H1 (cell line): ENCODE measurements around the gene SMAD7. TPM values are rescaled to one million over a fixed set of nuclear protein-coding genes. Genes with fewer than 3 reads are reported as not detected.

Source experiments
- CTCF ChIA-PET: fragments of 300-600 bp; sonication (Branson Sonifier 250); formaldehyde crosslinking; loops from one replicate; lab custom pipeline; 2021; ENCODE audit not compliant: partially characterized antibody; lab: Charles Lee
- POLR2A ChIA-PET: fragments of 300-600 bp; sonication (Branson Sonifier 250); formaldehyde crosslinking; loops from one replicate; lab custom pipeline; 2021; ENCODE audit warnings: inconsistent platforms; ENCODE audit not compliant: partially characterized antibody; lab: Charles Lee
- DNase-seq, 2 experiments: peaks; one replicate each; pipeline versions ENCODE4 v3.0.0 to v3.0.0-alpha.2; 2010 to 2022; ENCODE audit warnings: low spot score in 2 of 2, low read depth in 1 of 2, mixed read lengths in 1 of 2
- FAIRE-seq: peaks from 2 replicates; lab custom pipeline; 2011; peaks lifted over from hg19 to GRCh38; lab: Jason Lieb, UNC
- H2AFZ ChIP-seq: 2 replicates; pipeline ENCODE4 v1.8.1; 2012; ENCODE audit warnings: low read length, inconsistent platforms
- H2AK5ac ChIP-seq: 2 replicates; pipeline ENCODE4 v1.6.1; 2013; ENCODE audit warnings: low read depth, low read length
- H2BK120ac ChIP-seq: replicated peaks from 2 replicates; pipeline ENCODE3; 2013; ENCODE audit warnings: low read depth, low read length, inconsistent platforms
- H2BK12ac ChIP-seq: 2 replicates; pipeline ENCODE4 v1.6.1; 2013; ENCODE audit warnings: low read depth, low read length
- H2BK15ac ChIP-seq: 2 replicates; pipeline ENCODE4 v1.6.1; 2013; ENCODE audit warnings: low read length
- H2BK20ac ChIP-seq: 2 replicates; pipeline ENCODE4 v1.6.1; 2013; ENCODE audit warnings: low read length
- H2BK5ac ChIP-seq: 2 replicates; pipeline ENCODE4 v1.6.1; 2013; ENCODE audit warnings: low read depth, low read length
- H3K14ac ChIP-seq: 2 replicates; pipeline ENCODE4 v1.6.1; 2013; ENCODE audit warnings: inconsistent platforms; ENCODE audit not compliant: insufficient read length
- H3K18ac ChIP-seq: 2 replicates; pipeline ENCODE4 v1.6.1; 2013; ENCODE audit warnings: low read length; ENCODE audit errors: extremely low read depth
- H3K23ac ChIP-seq: 2 replicates; pipeline ENCODE4 v1.6.1; 2013; ENCODE audit warnings: inconsistent platforms; ENCODE audit not compliant: insufficient read length
- H3K23me2 ChIP-seq: 2 replicates; pipeline ENCODE4 v1.6.1; 2013; ENCODE audit warnings: low read depth, low read length
- H3K27ac ChIP-seq: 2 replicates; pipeline ENCODE4 v1.6.1; 2011; ENCODE audit warnings: low read depth, low read length, inconsistent platforms
- H3K27me3 ChIP-seq, 4 experiments: replicated peaks in 1 of 4; 1 replicate in 1 of 4; 2 replicates in 3 of 4; pipeline versions ENCODE4 v1.6.1 to v1.8.1; 2011 to 2013; ENCODE audit warnings: low read length in 3 of 4, mild to moderate bottlenecking in 3 of 4, inconsistent platforms in 2 of 4, mixed read lengths in 2 of 4, moderate library complexity in 1 of 4; ENCODE audit not compliant: control insufficient read depth in 3 of 4, insufficient read depth in 3 of 4; ENCODE audit errors: extremely low read depth in 1 of 4
- H3K36me3 ChIP-seq, 4 experiments: 2 replicates each; pipeline versions ENCODE4 v1.6.1 to v1.8.1; 2011 to 2013; ENCODE audit warnings: mild to moderate bottlenecking in 4 of 4, low read length in 3 of 4, moderate library complexity in 2 of 4, control low read depth in 1 of 4, inconsistent platforms in 1 of 4; ENCODE audit not compliant: insufficient read depth in 4 of 4, control insufficient read depth in 2 of 4
- H3K4ac ChIP-seq: replicated peaks from 2 replicates; pipeline ENCODE3; 2013; ENCODE audit warnings: low read length, low read depth, mixed read lengths, inconsistent platforms; ENCODE audit not compliant: insufficient read length
- H3K4me1 ChIP-seq, 4 experiments: replicated peaks in 1 of 4; 1 replicate in 1 of 4; 2 replicates in 3 of 4; pipeline versions ENCODE4 v1.6.1 to v1.8.1; 2011 to 2013; ENCODE audit warnings: low read length in 3 of 4, inconsistent platforms in 2 of 4, mixed read lengths in 1 of 4; ENCODE audit not compliant: insufficient read depth in 4 of 4, control insufficient read depth in 3 of 4
- H3K4me2 ChIP-seq, 2 experiments: 2 replicates each; pipeline versions ENCODE4 v1.6.1 to v1.8.1; 2011 to 2013; ENCODE audit warnings: low read depth in 2 of 2, low read length in 2 of 2, control low read depth in 1 of 2, inconsistent platforms in 1 of 2, mild to moderate bottlenecking in 1 of 2; ENCODE audit not compliant: insufficient read depth in 1 of 2
- H3K4me3 ChIP-seq, 4 experiments: fragments of 200-600, 300-600 bp in 1 of 4; sonication (generic), shearing (Covaris generic), sonication (Bioruptor Twin) in 1 of 4; 2 replicates each; pipeline versions ENCODE4 v1.5.1 to v1.8.1; 2011 to 2016; ENCODE audit warnings: low read length in 4 of 4, low read depth in 3 of 4, control low read depth in 2 of 4, inconsistent platforms in 2 of 4, mild to moderate bottlenecking in 2 of 4, mixed read lengths in 1 of 4, moderate library complexity in 1 of 4; ENCODE audit not compliant: insufficient read depth in 2 of 4; ENCODE audit errors: extremely low read depth in 1 of 4
- H3K56ac ChIP-seq: replicated peaks from 2 replicates; pipeline ENCODE3; 2013; ENCODE audit warnings: low read depth, mild to moderate bottlenecking, mixed read lengths, low read length, inconsistent platforms; ENCODE audit not compliant: insufficient read length
- H3K79me1 ChIP-seq: 2 replicates; pipeline ENCODE4 v1.6.1; 2013; ENCODE audit warnings: low read depth, low read length, control low read depth
- H3K79me2 ChIP-seq, 2 experiments: 2 replicates each; pipeline versions ENCODE4 v1.6.1 to v1.8.1; 2012 to 2013; ENCODE audit warnings: low read length in 2 of 2, mild to moderate bottlenecking in 2 of 2, inconsistent platforms in 1 of 2; ENCODE audit not compliant: insufficient read depth in 2 of 2, control insufficient read depth in 1 of 2
- H3K9ac ChIP-seq, 4 experiments: replicated peaks in 1 of 4; 1 replicate in 1 of 4; 2 replicates in 3 of 4; pipeline versions ENCODE4 v1.6.1 to v1.8.1; 2011 to 2013; ENCODE audit warnings: low read depth in 3 of 4, low read length in 3 of 4, control low read depth in 2 of 4, mild to moderate bottlenecking in 2 of 4, moderate library complexity in 2 of 4, inconsistent platforms in 1 of 4; ENCODE audit errors: extremely low read depth in 1 of 4
- H3K9me3 ChIP-seq, 2 experiments: 2 replicates each; pipeline versions ENCODE4 v1.6.1 to v1.8.1; 2012 to 2013; ENCODE audit warnings: mild to moderate bottlenecking in 2 of 2, moderate library complexity in 2 of 2, control low read depth in 1 of 2, inconsistent platforms in 1 of 2, low read depth in 1 of 2, low read length in 1 of 2, mixed read lengths in 1 of 2; ENCODE audit not compliant: insufficient read depth in 2 of 2
- H4K20me1 ChIP-seq, 2 experiments: replicated peaks in 1 of 2; 2 replicates each; pipeline versions ENCODE3 to v1.8.1; 2011 to 2013; ENCODE audit warnings: inconsistent platforms in 2 of 2, low read length in 2 of 2, mild to moderate bottlenecking in 1 of 2; ENCODE audit not compliant: insufficient read depth in 2 of 2, control insufficient read depth in 1 of 2
- H4K5ac ChIP-seq: 2 replicates; pipeline ENCODE4 v1.6.1; 2013; ENCODE audit warnings: low read length, low read depth, mixed read lengths, inconsistent platforms; ENCODE audit not compliant: insufficient read length
- H4K8ac ChIP-seq: 2 replicates; pipeline ENCODE4 v1.8.0; 2013; ENCODE audit warnings: mild to moderate bottlenecking, moderate library complexity, low read length, inconsistent platforms; ENCODE audit not compliant: insufficient read depth; ENCODE audit errors: extremely low read depth
- H4K91ac ChIP-seq: replicated peaks from 2 replicates; pipeline ENCODE3; 2013; ENCODE audit warnings: low read length, mixed read lengths, inconsistent platforms; ENCODE audit not compliant: insufficient read length
- ASH2L ChIP-seq: fragments of 200-600, 300-600 bp; sonication (generic); IDR thresholded peaks from one replicate; pipeline ENCODE4 v1.7.1; 2017; ENCODE audit warnings: low read length
- ATF2 ChIP-seq: IDR thresholded peaks from 2 replicates; pipeline ENCODE4 v1.6.1; 2012; ENCODE audit warnings: low read length, inconsistent platforms
- HDAC6 ChIP-seq: IDR thresholded peaks from one replicate; pipeline ENCODE4 v1.7.1; 2012; ENCODE audit warnings: low read depth, mild to moderate bottlenecking, inconsistent platforms, low read length, moderate library complexity
- JUN ChIP-seq: IDR thresholded peaks from 2 replicates; pipeline ENCODE4 v1.6.1; 2011; ENCODE audit warnings: low read depth, mild to moderate bottlenecking, improper control_type of control experiment, low read length
- KDM1A ChIP-seq: fragments of 200-600, 300-600 bp; sonication (generic); IDR thresholded peaks from 2 replicates; pipeline ENCODE4 v1.7.1; 2016; ENCODE audit warnings: mild to moderate bottlenecking, low read length, borderline replicate concordance
- KDM4A ChIP-seq: IDR thresholded peaks from one replicate; pipeline ENCODE4 v1.7.1; 2012; ENCODE audit warnings: low read depth, mild to moderate bottlenecking, moderate library complexity, low read length, inconsistent platforms; ENCODE audit not compliant: severe bottlenecking
- NANOG ChIP-seq: IDR thresholded peaks from 2 replicates; pipeline ENCODE4 v1.6.1; 2011; ENCODE audit warnings: low read length, low read depth, mild to moderate bottlenecking, inconsistent platforms; ENCODE audit not compliant: insufficient read depth, poor library complexity, severe bottlenecking
- POU5F1 ChIP-seq: IDR thresholded peaks from 2 replicates; pipeline ENCODE4 v1.6.1; 2011; ENCODE audit warnings: low read depth, mild to moderate bottlenecking, low read length, moderate library complexity
- RXRA ChIP-seq: IDR thresholded peaks from 2 replicates; pipeline ENCODE4 v1.6.1; 2011; ENCODE audit warnings: low read depth, mild to moderate bottlenecking, low read length, moderate library complexity; ENCODE audit not compliant: insufficient read depth
- SIX5 ChIP-seq: IDR thresholded peaks from 2 replicates; pipeline ENCODE4 v1.6.1; 2011; ENCODE audit warnings: mild to moderate bottlenecking, low read depth, low read length
- SP4 ChIP-seq: IDR thresholded peaks from 2 replicates; pipeline ENCODE4 v1.6.1; 2012; ENCODE audit warnings: low read length, inconsistent platforms
- TAF1 ChIP-seq: IDR thresholded peaks from 2 replicates; pipeline ENCODE4 v1.6.1; 2011; ENCODE audit warnings: mild to moderate bottlenecking, low read depth, low read length
- YY1 ChIP-seq: IDR thresholded peaks from 2 replicates; pipeline ENCODE4 v1.6.1; 2011; ENCODE audit warnings: low read depth, mild to moderate bottlenecking, low read length
- WGBS, 2 experiments: shearing (Covaris generic) in 1 of 2; methylation state at CpG; one replicate each; pipeline versions ENCODE4 v1.1.6 to v1.1.7; 2013 to 2015; ENCODE audit warnings: low lambda C conversion rate in 2 of 2, mixed read lengths in 2 of 2, inconsistent platforms in 1 of 2, low coverage in 1 of 2, missing lambda C conversion rate in 1 of 2; ENCODE audit not compliant: insufficient replicate concordance in 2 of 2, insufficient coverage in 1 of 2, insufficient read length in 1 of 2; ENCODE audit errors: extremely low coverage in 1 of 2, missing lambda C conversion rate in 1 of 2; 5-methylcytosine and 5-hydroxymethylcytosine counted together
- polyA plus RNA-seq, 7 experiments: library from polyadenylated mRNA; depleted of rRNA in 3 of 7; stranded (reverse) in 5 of 7; unstranded in 2 of 7; fragments of >200 nt in 5 of 7; fragments of 200-250 nt in 2 of 7; gene quantifications; 1 replicate in 5 of 7; 2 replicates in 1 of 7; 4 replicates in 1 of 7; pipeline versions ENCODE4 v1.2.1 to v1.2.3, GENCODE V29; 2011 to 2013; ENCODE audit warnings: missing spikeins in 2 of 7, mixed read lengths in 2 of 7
- total RNA-seq: library from RNA; stranded (reverse); fragmentation: NEBNext Ultra II Directional; extraction: Animal tissue kit (Norgen Biotek cat#: 25700); gene quantifications from 2 replicates; pipeline ENCODE4 v1.2.1, GENCODE V29; 2021

The SMAD7 gene
- total and polyA plus RNA-seq, 2 of the 8 experiments (the other 6 are each of a cell fraction or from before 2014, with no cell fraction given) = 6.5 to 15.5 TPM

DNA sequence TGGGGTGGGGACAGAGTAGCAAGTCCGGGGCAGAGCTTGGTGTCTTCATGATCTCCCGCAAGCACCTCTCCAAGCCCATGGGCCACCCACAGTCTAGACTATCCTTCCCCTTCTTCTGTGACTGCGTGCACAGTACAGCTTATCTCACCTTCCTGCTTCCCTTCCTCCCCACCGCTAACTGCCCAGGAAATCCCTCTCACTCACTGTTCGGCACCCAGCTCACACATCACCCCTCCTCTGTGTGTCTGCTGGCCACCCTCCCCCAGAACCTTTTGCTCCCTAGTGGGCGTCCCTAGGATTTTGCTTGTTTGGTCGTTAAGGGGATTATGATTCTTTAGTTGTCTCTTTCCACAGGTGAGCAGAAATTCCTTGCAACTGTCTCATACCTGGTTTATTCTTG lies 31.5 kb upstream of the SMAD7 start:
- Histone ChIP-seq H3K23ac (no peak overlapping the region), H3K14ac (no peak overlapping the region), H2AK5ac (no peak overlapping the region), H3K36me3 (no peaks in the 10 kb centered on the region), H3K23me2 (no peaks in the 10 kb centered on the region), H2BK120ac (no peak overlapping the region), H3K4ac (peak overlapping the region; percentile 75), H3K79me1 (no peaks in the 10 kb centered on the region), H2BK12ac (peak overlapping the region; percentile 89; the same call in 1 of the 2 replicates), H2BK15ac (peak overlapping the region; percentile 12; the same call in 1 of the 2 replicates), H4K20me1 (no peaks in the 10 kb centered on the region), H3K9me3 (no peaks in the 10 kb centered on the region), H4K8ac (no peak overlapping the region), H2BK20ac (0 out of 2 replicates have a peak overlapping the region, but pooled peaks have one; percentile 53), H3K27me3 (peaks cover 0 to 5% (median 0%) of the 10 kb centered on the region in 4 experiments; a peak in 2 of 7 replicates), H3K79me2 (no peaks in the 10 kb centered on the region), H3K4me3 (no peak overlapping the region), H3K9ac (no peak overlapping the region), H3K56ac (no peak overlapping the region), H2BK5ac (peak overlapping the region; percentile 22; the same call in 1 of the 2 replicates), H4K91ac (no peak overlapping the region), H2AFZ (no peak overlapping the region), H3K4me2 (no peak overlapping the region; a peak in 1 of 4 replicates), H3K4me1 (peaks cover 0 to 9% (median 3%) of the 10 kb centered on the region in 4 experiments; a peak in 5 of 7 replicates), H4K5ac (no peak overlapping the region), H3K27ac (no peak overlapping the region), H3K18ac (peak overlapping the region; percentile 75; the same call in 1 of the 2 replicates)
- 81% methylated on average over 7 of the region's 7 CpGs; no CpG with 5 or more reads in 1 of the 2 experiments for WGBS, 2 experiments
- CTCF ChIA-PET = interaction anchor here (1.1 to 1.2 kb wide), 2 partner anchors 9 to 256 kb away, joined by 3 read pairs; no protein-coding TSS in a partner anchor
- POLR2A ChIA-PET = no interaction called here
- FAIRE-seq (no peak), DNase-seq (no peak)
- no peak for TF ChIP-seq KDM4A
- TF ChIP-seq HDAC6 = no peak
- no peak for TF ChIP-seq KDM1A
- no peak for TF ChIP-seq YY1
- TF ChIP-seq RXRA = no peak
- TF ChIP-seq ATF2 = no peak
- TF ChIP-seq POU5F1 = no peak
- no peak for TF ChIP-seq SP4
- no peak for TF ChIP-seq TAF1
- no peak for TF ChIP-seq JUN
- no peak for TF ChIP-seq SIX5
- TF ChIP-seq ASH2L = no peak
- TF ChIP-seq NANOG = no peak
